SK-N-SH treated with all-trans-retinoic acid at 6 μM for 48 hours (cell line): ENCODE data around the gene ZNF30.

Experiments
- CSDC2 ChIP-seq: fragments of 250-450 bp; sonication (Bioruptor Pico); IDR thresholded peaks from 2 replicates; pipeline ENCODE4 v1.5.0; 2020; ENCODE audit warnings: mild to moderate bottlenecking, moderate library complexity
- ISL1 ChIP-seq: fragments of 250-450 bp; sonication (Bioruptor Pico); IDR thresholded peaks from 2 replicates; pipeline ENCODE4 v2.1.2; 2022; ENCODE audit warnings: mild to moderate bottlenecking, moderate library complexity
- OSR1 ChIP-seq: fragments of 250-450 bp; sonication (Bioruptor Pico); IDR thresholded peaks from 2 replicates; pipeline ENCODE4 v1.8.0; 2022; ENCODE audit warnings: moderate library complexity, mild to moderate bottlenecking, inconsistent platforms
- PATZ1 ChIP-seq: fragments of 250-450 bp; sonication (Bioruptor Pico); IDR thresholded peaks from 2 replicates; pipeline ENCODE4 v1.8.0; 2020; ENCODE audit warnings: mild to moderate bottlenecking, moderate library complexity, borderline replicate concordance
- POU6F1 ChIP-seq: fragments of 250-450 bp; sonication (Bioruptor Pico); IDR thresholded peaks from 2 replicates; pipeline ENCODE4 v1.8.0; 2021; ENCODE audit warnings: low read depth, mild to moderate bottlenecking, moderate library complexity, borderline replicate concordance
- SNAI2 ChIP-seq: fragments of 250-450 bp; sonication (Bioruptor Pico); IDR thresholded peaks from 2 replicates; pipeline ENCODE4 v1.5.0; 2020; ENCODE audit warnings: mild to moderate bottlenecking, moderate library complexity
- ZFP3 ChIP-seq: fragments of 250-450 bp; sonication (Bioruptor Pico); IDR thresholded peaks from 2 replicates; pipeline ENCODE4 v1.5.0; 2020; ENCODE audit warnings: mild to moderate bottlenecking, moderate library complexity
- ZNF565 ChIP-seq: fragments of 450-650 bp; formaldehyde crosslinking; conservative IDR thresholded peaks from 2 replicates; pipeline ENCODE4 v1.5.0; 2020; ENCODE audit warnings: low read depth, mild to moderate bottlenecking, moderate library complexity

DNA sequence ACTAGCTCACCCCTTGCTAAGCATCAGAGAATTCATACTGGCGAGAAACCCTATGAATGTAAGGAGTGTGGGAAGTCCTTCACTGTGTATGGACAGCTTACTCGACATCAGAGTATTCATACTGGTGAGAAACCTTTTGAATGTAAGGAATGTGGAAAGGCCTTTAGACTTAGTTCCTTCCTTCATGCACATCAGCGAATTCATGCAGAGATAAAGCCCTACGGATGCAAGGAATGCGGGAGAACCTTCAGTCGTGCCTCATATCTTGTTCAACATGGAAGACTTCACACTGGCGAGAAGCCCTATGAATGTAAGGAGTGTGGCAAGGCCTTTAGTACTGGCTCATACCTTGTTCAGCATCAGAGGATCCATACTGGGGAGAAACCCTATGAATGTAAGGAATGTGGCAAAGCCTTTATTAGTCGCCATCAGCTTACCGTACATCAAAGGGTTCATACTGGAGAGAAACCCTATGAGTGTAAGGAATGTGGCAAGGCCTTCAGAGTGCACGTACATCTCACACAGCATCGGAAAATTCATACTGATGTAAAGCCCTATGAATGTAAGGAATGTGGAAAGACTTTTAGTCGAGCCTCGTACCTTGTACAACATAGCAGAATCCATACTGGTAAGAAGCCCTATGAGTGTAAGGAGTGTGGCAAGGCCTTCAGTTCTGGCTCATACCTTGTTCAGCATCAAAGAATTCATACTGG lies 17.3 kb downstream of the ZNF30 start:
- TF ChIP-seq ISL1 (CRISPR knock-in tag) (no peak), ZFP3 (no peak), SNAI2 (CRISPR knock-in tag) (no peak), POU6F1 (CRISPR knock-in tag) (no peak), PATZ1 (CRISPR knock-in tag) (no peak), CSDC2 (CRISPR knock-in tag) (no peak), OSR1 (no peak), ZNF565 (CRISPR knock-in tag) (no peak)
